PFSK-1 (cell line): ENCODE measurements around the gene TUBB1.

Experiments used
- POLR2AphosphoS5 ChIP-seq: IDR thresholded peaks from 2 replicates; pipeline ENCODE4 v1.6.1; 2012; ENCODE audit warnings: low read depth, mild to moderate bottlenecking, control low read depth, low read length, moderate library complexity
- SIN3A ChIP-seq: IDR thresholded peaks from 2 replicates; pipeline ENCODE4 v1.6.1; 2012; ENCODE audit warnings: mild to moderate bottlenecking, low read length, moderate library complexity, borderline replicate concordance; ENCODE audit not compliant: insufficient read depth
- TAF1 ChIP-seq: IDR thresholded peaks from 2 replicates; pipeline ENCODE4 v1.6.1; 2012; ENCODE audit warnings: low read length, control low read depth, borderline replicate concordance; ENCODE audit not compliant: insufficient read depth
- TF ChIP-seq, protein P1 (sequence below), 2 experiments: IDR thresholded peaks; 2 replicates each; pipeline versions ENCODE4 v1.6.1 to v1.8.0; 2011 to 2012; ENCODE audit warnings: low read depth in 2 of 2, low read length in 2 of 2, control low read depth in 1 of 2, inconsistent platforms in 1 of 2, mild to moderate bottlenecking in 1 of 2, moderate library complexity in 1 of 2; ENCODE audit not compliant: insufficient read depth in 1 of 2

DNA sequence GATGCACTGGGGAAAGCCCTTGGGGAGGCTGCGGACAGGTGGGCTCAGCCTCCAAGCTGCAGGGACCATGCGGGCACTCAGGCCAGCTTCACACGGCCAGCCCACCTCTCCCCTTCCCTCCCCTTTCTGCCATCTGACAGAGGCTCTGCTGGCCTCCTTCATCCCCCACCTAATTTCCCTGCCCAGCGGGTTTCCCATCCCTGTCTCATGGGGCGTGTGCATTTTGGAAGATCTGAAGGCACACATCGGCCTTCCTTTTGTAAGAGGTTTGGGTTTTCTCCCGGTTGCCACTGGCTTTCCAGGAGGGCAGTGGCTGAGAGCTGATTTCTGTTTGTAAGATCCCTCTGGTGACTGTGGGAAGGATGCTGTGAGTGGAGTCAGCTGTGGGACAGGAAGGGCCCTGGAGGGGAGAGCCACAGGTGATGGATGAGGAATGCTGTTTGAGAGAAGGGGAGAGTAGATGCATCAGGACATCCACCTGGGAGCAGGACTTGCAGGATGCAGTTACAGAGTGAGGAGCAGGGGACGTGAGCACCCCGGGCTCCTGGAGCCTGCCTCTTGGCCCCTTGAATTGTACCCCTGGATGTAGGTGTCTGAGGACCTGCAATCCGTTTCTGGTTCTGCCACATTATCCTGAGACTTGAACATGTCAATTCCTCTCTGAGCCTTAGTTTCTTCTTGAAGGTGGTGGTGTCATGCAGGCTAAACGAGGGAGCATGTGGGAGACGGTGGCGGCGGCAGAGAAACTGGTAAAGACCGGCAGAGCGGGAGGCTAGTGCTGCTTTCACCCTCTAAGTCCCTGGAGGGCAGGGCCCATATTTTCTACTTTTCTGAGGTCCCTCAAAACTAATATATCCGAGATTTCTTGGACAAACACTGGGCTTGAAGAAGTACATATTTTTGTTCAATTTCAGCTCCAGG lies 5.9 kb upstream of the TUBB1 start:
- no peak for TF ChIP-seq TAF1
- no peak for TF ChIP-seq POLR2AphosphoS5
- TF ChIP-seq, protein P1, sequence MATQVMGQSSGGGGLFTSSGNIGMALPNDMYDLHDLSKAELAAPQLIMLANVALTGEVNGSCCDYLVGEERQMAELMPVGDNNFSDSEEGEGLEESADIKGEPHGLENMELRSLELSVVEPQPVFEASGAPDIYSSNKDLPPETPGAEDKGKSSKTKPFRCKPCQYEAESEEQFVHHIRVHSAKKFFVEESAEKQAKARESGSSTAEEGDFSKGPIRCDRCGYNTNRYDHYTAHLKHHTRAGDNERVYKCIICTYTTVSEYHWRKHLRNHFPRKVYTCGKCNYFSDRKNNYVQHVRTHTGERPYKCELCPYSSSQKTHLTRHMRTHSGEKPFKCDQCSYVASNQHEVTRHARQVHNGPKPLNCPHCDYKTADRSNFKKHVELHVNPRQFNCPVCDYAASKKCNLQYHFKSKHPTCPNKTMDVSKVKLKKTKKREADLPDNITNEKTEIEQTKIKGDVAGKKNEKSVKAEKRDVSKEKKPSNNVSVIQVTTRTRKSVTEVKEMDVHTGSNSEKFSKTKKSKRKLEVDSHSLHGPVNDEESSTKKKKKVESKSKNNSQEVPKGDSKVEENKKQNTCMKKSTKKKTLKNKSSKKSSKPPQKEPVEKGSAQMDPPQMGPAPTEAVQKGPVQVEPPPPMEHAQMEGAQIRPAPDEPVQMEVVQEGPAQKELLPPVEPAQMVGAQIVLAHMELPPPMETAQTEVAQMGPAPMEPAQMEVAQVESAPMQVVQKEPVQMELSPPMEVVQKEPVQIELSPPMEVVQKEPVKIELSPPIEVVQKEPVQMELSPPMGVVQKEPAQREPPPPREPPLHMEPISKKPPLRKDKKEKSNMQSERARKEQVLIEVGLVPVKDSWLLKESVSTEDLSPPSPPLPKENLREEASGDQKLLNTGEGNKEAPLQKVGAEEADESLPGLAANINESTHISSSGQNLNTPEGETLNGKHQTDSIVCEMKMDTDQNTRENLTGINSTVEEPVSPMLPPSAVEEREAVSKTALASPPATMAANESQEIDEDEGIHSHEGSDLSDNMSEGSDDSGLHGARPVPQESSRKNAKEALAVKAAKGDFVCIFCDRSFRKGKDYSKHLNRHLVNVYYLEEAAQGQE (IDR thresholded peaks at IDR 0.05; ENCODE audit: insufficient read depth in 1 of 2, low read depth in 2 of 2, low read length in 2 of 2), result no peak
- TF ChIP-seq SIN3A, result no peak
